B cell (primary cell): ENCODE data around the gene MAGOHB. TPM values are rescaled to one million over a fixed set of nuclear protein-coding genes. Genes with fewer than 3 reads are reported as not detected.

ENCODE experiments used
- ATAC-seq: fragments of 200-7000 bp; cut with Tn5 transposase; one replicate; pipeline ENCODE4 v1.10.0; 2021; ENCODE audit warnings: low read depth, mild to moderate bottlenecking, moderate number of reproducible peaks, moderate library complexity
- CTCF ChIA-PET: fragments of 350-600 bp; sonication (Branson Sonifier 250); formaldehyde crosslinking; loops from one replicate; lab custom pipeline; 2021; ENCODE audit warnings: antibody characterized with exemption, inconsistent platforms; lab: Charles Lee
- POLR2A ChIA-PET: fragments of 350-600 bp; sonication (Branson Sonifier 250); formaldehyde crosslinking; loops from one replicate; lab custom pipeline; 2021; ENCODE audit warnings: antibody characterized with exemption; lab: Charles Lee
- DNase-seq: peaks from one replicate; pipeline ENCODE4 v3.0.0; 2013
- H2AFZ ChIP-seq: 2 replicates; pipeline ENCODE4 v1.6.1; 2012; ENCODE audit warnings: mild to moderate bottlenecking, low read depth, low read length; ENCODE audit not compliant: insufficient read depth, poor library complexity, severe bottlenecking
- H3K27ac ChIP-seq, 2 donors: 1 replicate in 1 of 2; 2 replicates in 1 of 2; pipeline ENCODE4 v1.5.1; 2012 to 2013; ENCODE audit warnings: low read length in 2 of 2, mild to moderate bottlenecking in 2 of 2, moderate library complexity in 1 of 2
- H3K27me3 ChIP-seq, 4 experiments: fragments of 200-600 bp in 1 of 4; sonication (generic) in 1 of 4; replicated peaks in 1 of 4; 1 replicate in 2 of 4; 2 replicates in 2 of 4; pipeline versions ENCODE4 v1.6.1 to v1.7.0; 2013 to 2016; ENCODE audit warnings: low read length in 3 of 4, mild to moderate bottlenecking in 2 of 4, mixed read lengths in 1 of 4, moderate library complexity in 1 of 4; ENCODE audit not compliant: insufficient read depth in 4 of 4, control insufficient read depth in 3 of 4; ENCODE audit errors: control extremely low read depth in 1 of 4
- H3K36me3 ChIP-seq, 2 experiments: replicated peaks in 1 of 2; 1 replicate in 1 of 2; 2 replicates in 1 of 2; pipeline versions ENCODE4 v1.6.1 to v1.7.1; 2013; ENCODE audit warnings: low read length in 1 of 2; ENCODE audit not compliant: insufficient read depth in 2 of 2, control insufficient read depth in 1 of 2; ENCODE audit errors: control extremely low read depth in 1 of 2, extremely low read depth in 1 of 2
- H3K4me1 ChIP-seq, 2 donors: fragments of 200-600 bp in 1 of 2; sonication (generic) in 1 of 2; 1 replicate in 1 of 2; 2 replicates in 1 of 2; pipeline versions ENCODE4 v1.5.1 to v1.6.1; 2013 to 2017; ENCODE audit warnings: low read length in 2 of 2; ENCODE audit not compliant: control insufficient read depth in 2 of 2, insufficient read depth in 2 of 2
- H3K4me2 ChIP-seq: replicated peaks from 2 replicates; pipeline ENCODE3; 2012; ENCODE audit warnings: mild to moderate bottlenecking, low read depth, low read length; ENCODE audit not compliant: poor library complexity, severe bottlenecking
- H3K4me3 ChIP-seq, 5 experiments: fragments of 200-600 bp in 1 of 5; sonication (generic) in 1 of 5; 1 replicate in 3 of 5; 2 replicates in 2 of 5; pipeline versions ENCODE4 v1.5.1 to v1.7.0; 2011 to 2016; ENCODE audit warnings: low read length in 4 of 5, mild to moderate bottlenecking in 4 of 5, low read depth in 2 of 5, control low read depth in 1 of 5, moderate library complexity in 1 of 5; ENCODE audit not compliant: insufficient read depth in 1 of 5; ENCODE audit errors: control extremely low read depth in 1 of 5, extremely low read depth in 1 of 5
- H3K79me2 ChIP-seq: fragments of 200-600 bp; sonication (generic); one replicate; pipeline ENCODE4 v1.6.0; 2016; ENCODE audit warnings: low read length; ENCODE audit not compliant: control insufficient read depth, insufficient read depth
- H3K9ac ChIP-seq: fragments of 200-600 bp; sonication (generic); 2 replicates; pipeline ENCODE4 v1.6.1; 2017; ENCODE audit warnings: mild to moderate bottlenecking, low read length, moderate library complexity
- H3K9me3 ChIP-seq, 3 donors: one replicate each; pipeline versions ENCODE4 v1.6.1 to v1.7.1; 2013; ENCODE audit warnings: low read length in 2 of 3; ENCODE audit not compliant: control insufficient read depth in 2 of 3, insufficient read depth in 1 of 3; ENCODE audit errors: control extremely low read depth in 1 of 3
- H4K20me1 ChIP-seq: 2 replicates; pipeline ENCODE4 v1.6.0; 2012; ENCODE audit warnings: mild to moderate bottlenecking, low read length; ENCODE audit not compliant: insufficient read depth, control insufficient read depth, poor library complexity, severe bottlenecking
- H3K27ac Mint-ChIP-seq: one replicate; pipeline ENCODE4 v1.8.0; 2021; ENCODE audit warnings: mixed read lengths
- H3K27me3 Mint-ChIP-seq: one replicate; pipeline ENCODE4 v1.8.0; 2021; ENCODE audit warnings: mixed read lengths
- H3K4me1 Mint-ChIP-seq: one replicate; pipeline ENCODE4 v1.8.0; 2021; ENCODE audit warnings: mixed read lengths
- H3K4me3 Mint-ChIP-seq: one replicate; pipeline ENCODE4 v1.8.0; 2021; ENCODE audit warnings: mixed read lengths
- H3K9me3 Mint-ChIP-seq: one replicate; pipeline ENCODE4 v1.8.0; 2022; ENCODE audit warnings: mixed read lengths; ENCODE audit not compliant: insufficient read depth
- EZH2 ChIP-seq: IDR thresholded peaks from 2 replicates; pipeline ENCODE4 v1.6.1; 2012; ENCODE audit warnings: borderline replicate concordance, low read depth, mild to moderate bottlenecking, moderate library complexity, low read length; ENCODE audit not compliant: insufficient read depth, poor library complexity, severe bottlenecking
- WGBS: methylation state at CpG from one replicate; pipeline ENCODE4 v1.1.5; 2013; ENCODE audit warnings: missing lambda C conversion rate; ENCODE audit not compliant: insufficient coverage; 5-methylcytosine and 5-hydroxymethylcytosine counted together
- intact Hi-C: fragments of 100-400 bp; cut with micrococcal nuclease; formaldehyde crosslinking; loops from one replicate; pipeline ENCODE4 v1.10.0; 2022
- polyA plus RNA-seq: library from polyadenylated mRNA; depleted of rRNA; stranded (reverse); fragments of >200 nt; gene quantifications from 2 replicates; pipeline ENCODE4 v1.2.3, GENCODE V29; 2012
- total RNA-seq, 2 donors: library from RNA; stranded (reverse); fragments of 120-200 nt in 1 of 2; gene quantifications; 1 replicate in 1 of 2; 2 replicates in 1 of 2; pipeline versions ENCODE4 v1.2.3 to v1.2.4, GENCODE V29; 2013 to 2022
- TF ChIP-seq, protein P1 (sequence below): fragments of 200-600 bp; IDR thresholded peaks from one replicate; pipeline ENCODE4 v1.8.0; 2022; ENCODE audit warnings: antibody characterized with exemption, mild to moderate bottlenecking

The MAGOHB gene
- total and polyA plus RNA-seq, 2 donors (not counting 1 experiment from before 2014, with no cell fraction given), result 8.1 to 19.1 TPM

- ATAC-seq, result no peak
- Histone ChIP-seq H4K20me1 (no peaks in the 10 kb centered on the region), H2AFZ (no peak overlapping the region), H3K4me3 (no peak overlapping the region), H3K79me2 (no peaks in the 10 kb centered on the region), H3K4me1 (no peaks in the 10 kb centered on the region), H3K4me2 (no peak overlapping the region), H3K36me3 (no peaks in the 10 kb centered on the region), H3K27ac (no peak overlapping the region), H3K27me3 (no peaks in the 10 kb centered on the region), H3K9ac (no peak overlapping the region), H3K9me3 (no peaks in the 10 kb centered on the region)
- no peak overlapping the region for H3K4me3 Mint-ChIP-seq
- H3K27me3 Mint-ChIP-seq, result peaks cover 13% of the 10 kb centered on the region
- POLR2A ChIA-PET, result no interaction called here
- DNase-seq, result no peak
- CTCF ChIA-PET, result interaction anchor here (0.6 to 1.2 kb wide), 2 partner anchors 7 to 507 kb away, joined by 4 to 5 read pairs; no protein-coding TSS in a partner anchor
- WGBS, result 88% methylated on average over 2 of the region's 7 CpGs
- H3K4me1 Mint-ChIP-seq, result no peaks in the 10 kb centered on the region
- no peak overlapping the region for H3K27ac Mint-ChIP-seq
- TF ChIP-seq, protein P1, sequence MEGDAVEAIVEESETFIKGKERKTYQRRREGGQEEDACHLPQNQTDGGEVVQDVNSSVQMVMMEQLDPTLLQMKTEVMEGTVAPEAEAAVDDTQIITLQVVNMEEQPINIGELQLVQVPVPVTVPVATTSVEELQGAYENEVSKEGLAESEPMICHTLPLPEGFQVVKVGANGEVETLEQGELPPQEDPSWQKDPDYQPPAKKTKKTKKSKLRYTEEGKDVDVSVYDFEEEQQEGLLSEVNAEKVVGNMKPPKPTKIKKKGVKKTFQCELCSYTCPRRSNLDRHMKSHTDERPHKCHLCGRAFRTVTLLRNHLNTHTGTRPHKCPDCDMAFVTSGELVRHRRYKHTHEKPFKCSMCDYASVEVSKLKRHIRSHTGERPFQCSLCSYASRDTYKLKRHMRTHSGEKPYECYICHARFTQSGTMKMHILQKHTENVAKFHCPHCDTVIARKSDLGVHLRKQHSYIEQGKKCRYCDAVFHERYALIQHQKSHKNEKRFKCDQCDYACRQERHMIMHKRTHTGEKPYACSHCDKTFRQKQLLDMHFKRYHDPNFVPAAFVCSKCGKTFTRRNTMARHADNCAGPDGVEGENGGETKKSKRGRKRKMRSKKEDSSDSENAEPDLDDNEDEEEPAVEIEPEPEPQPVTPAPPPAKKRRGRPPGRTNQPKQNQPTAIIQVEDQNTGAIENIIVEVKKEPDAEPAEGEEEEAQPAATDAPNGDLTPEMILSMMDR, result no peak
- TF ChIP-seq EZH2, result no peak
- H3K9me3 Mint-ChIP-seq, result no peaks in the 10 kb centered on the region
- intact Hi-C loops, result no loop called here
These were observed 58.5 kb downstream of the MAGOHB start for GRCh38 chr12:10554756-10555481.

GRCh38 chr12:10554228-10554755 is 59.1 kb downstream of the MAGOHB start:
- 40% methylated on average over 1 of the region's 6 CpGs for WGBS
- H3K27ac ChIP-seq, result no peak overlapping the region
- H3K4me1 ChIP-seq, result no peaks in the 10 kb centered on the region
- H3K79me2 ChIP-seq, result no peaks in the 10 kb centered on the region
- no peaks in the 10 kb centered on the region for H3K9me3 ChIP-seq
- H4K20me1 ChIP-seq, result no peaks in the 10 kb centered on the region
- ChIA-PET POLR2A (no interaction called here), CTCF (interaction anchor here (0.6 to 1.2 kb wide), 2 partner anchors 8 to 506 kb away, joined by 4 to 5 read pairs; no protein-coding TSS in a partner anchor)
- no peaks in the 10 kb centered on the region for H3K36me3 ChIP-seq
- H3K4me1 Mint-ChIP-seq, result no peaks in the 10 kb centered on the region
- intact Hi-C loops, result no loop called here
- H3K4me2 ChIP-seq, result no peak overlapping the region
- ATAC-seq (no peak), DNase-seq (no peak)
- H3K9ac ChIP-seq, result no peak overlapping the region
- H3K27ac Mint-ChIP-seq, result no peak overlapping the region
- no peak overlapping the region for H3K4me3 ChIP-seq
- H3K27me3 ChIP-seq, result no peaks in the 10 kb centered on the region
- no peak overlapping the region for H2AFZ ChIP-seq
- H3K4me3 Mint-ChIP-seq, result no peak overlapping the region
- H3K27me3 Mint-ChIP-seq, result peaks cover 11% of the 10 kb centered on the region
- no peak for TF ChIP-seq EZH2
- TF ChIP-seq, protein P1, result no peak
- no peaks in the 10 kb centered on the region for H3K9me3 Mint-ChIP-seq
